Skeletal muscle cell (primary cell): ENCODE data around the gene TIAL1.
"Not testable (repeated sequence)": the region's sequence is repeated elsewhere in the genome, so short reads cannot be mapped to it uniquely, and the experiment has no call there.

Experiments used
- DNase-seq: peaks from one replicate; pipeline ENCODE4 v3.0.0-alpha.2; 2010; ENCODE audit warnings: low read depth
- H3K4me3 ChIP-seq: 2 replicates; pipeline ENCODE4 v1.5.1; 2011; ENCODE audit warnings: low read depth, mild to moderate bottlenecking, control low read depth, low read length, moderate library complexity

Gene TIAL1, protein sequence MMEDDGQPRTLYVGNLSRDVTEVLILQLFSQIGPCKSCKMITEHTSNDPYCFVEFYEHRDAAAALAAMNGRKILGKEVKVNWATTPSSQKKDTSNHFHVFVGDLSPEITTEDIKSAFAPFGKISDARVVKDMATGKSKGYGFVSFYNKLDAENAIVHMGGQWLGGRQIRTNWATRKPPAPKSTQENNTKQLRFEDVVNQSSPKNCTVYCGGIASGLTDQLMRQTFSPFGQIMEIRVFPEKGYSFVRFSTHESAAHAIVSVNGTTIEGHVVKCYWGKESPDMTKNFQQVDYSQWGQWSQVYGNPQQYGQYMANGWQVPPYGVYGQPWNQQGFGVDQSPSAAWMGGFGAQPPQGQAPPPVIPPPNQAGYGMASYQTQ

DNA sequence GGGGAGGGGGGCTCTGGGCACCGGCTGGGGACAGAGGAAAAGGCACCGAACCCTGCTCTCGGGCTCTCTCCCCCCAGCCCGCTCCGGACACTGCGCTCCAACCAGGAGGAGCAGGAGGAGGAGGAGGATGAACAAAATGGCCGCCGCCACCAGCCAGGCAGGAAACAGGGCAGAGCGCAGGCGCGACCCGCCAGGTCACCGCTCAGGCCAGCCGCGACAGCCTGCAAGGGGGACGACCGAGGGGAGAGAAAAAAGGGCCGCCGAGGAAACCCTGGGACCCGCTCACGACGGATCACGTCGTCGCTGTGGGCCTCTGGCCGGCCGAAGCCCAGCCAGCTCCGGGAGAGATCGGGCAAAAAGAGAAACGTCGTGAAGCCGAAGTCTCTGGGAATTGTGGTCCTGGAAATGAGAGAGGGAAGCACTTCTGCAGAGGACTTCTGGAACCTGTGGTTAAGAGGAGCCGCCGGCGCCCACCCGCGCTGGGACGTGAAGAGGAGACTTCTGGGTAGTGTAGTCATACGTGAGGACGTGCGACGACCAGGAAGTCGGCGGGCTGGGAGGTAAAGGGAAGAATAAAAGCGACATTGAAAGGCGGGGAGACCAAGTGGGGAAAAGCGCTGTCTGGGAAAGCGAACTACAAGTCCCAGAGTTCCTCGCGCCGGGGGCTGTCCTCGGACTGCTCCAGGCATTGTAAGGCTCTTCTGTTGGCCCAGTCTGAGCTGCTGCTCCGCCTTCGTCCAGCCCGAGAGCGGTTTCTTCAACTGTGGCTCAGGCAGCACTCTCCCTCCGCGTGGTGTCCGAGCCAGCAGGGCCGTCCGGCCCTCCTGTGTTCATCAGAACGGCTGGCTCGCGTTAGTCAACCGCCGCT is at the start of gene TIAL1:
Gene TIAL1, minus strand, starts transcription at position 428 of the 868 bp plus-strand sequence. CDS start 499 bp downstream, outside the sequence.
- peak within 1 kb of the TSS; percentile 98 for H3K4me3 ChIP-seq

DNA sequence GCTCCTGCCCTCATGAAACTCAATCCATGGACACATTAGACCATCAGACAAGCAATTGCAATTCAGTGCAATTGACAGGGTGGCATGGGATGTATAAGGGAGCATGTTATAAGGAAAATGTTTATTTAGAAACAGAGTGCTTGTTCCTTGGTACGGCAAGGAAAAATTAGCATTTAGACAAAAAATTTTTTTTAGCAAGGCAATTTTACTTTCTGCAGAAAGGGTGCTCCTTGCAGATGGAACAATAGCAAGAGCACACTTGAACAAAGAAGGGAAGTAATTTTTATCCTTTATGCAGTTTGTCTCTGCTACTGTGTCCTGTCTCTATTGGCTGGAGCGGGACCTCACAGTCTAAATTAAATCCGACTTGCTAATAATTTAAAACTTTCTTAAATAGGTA is 48.2 kb upstream of the TIAL1 start:
- no peak for DNase-seq

More for the DNA sequence above, at the start of gene TIAL1:
- peak; percentile 99 for DNase-seq

DNA sequence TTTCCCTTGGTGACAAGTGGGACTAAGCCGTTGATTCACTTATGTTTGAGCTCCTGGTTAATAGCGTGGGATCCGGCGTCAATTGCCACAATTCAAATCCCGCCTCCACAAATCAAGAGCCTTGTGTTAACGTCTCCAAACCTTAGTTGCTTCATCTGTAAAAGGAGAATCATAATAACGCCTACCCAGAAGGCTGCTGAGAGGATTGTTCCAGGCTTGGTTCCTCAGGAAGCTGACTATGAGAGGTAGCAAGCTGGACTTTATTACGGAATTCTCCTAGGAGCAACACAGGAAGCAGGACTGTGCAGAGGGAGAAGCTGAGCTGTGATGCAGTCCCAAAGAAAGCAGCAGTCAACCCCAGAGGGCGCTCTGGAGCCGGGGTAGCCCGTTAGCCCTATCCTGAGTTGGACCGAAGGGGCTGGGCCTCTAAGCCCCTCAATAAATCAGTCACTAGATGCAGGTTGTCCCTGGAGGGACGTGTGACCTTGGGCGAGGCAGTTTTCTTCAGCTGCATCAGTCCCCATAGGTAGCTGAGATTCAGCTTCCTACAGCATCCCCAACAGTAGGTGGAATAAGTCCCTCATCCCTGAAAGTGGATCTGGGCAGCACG is 47.5 kb upstream of the TIAL1 start:
- no peak overlapping the region for H3K4me3 ChIP-seq
- no peak for DNase-seq

More for the DNA sequence above, 48.2 kb upstream of the TIAL1 start:
- no peak overlapping the region for H3K4me3 ChIP-seq

DNA sequence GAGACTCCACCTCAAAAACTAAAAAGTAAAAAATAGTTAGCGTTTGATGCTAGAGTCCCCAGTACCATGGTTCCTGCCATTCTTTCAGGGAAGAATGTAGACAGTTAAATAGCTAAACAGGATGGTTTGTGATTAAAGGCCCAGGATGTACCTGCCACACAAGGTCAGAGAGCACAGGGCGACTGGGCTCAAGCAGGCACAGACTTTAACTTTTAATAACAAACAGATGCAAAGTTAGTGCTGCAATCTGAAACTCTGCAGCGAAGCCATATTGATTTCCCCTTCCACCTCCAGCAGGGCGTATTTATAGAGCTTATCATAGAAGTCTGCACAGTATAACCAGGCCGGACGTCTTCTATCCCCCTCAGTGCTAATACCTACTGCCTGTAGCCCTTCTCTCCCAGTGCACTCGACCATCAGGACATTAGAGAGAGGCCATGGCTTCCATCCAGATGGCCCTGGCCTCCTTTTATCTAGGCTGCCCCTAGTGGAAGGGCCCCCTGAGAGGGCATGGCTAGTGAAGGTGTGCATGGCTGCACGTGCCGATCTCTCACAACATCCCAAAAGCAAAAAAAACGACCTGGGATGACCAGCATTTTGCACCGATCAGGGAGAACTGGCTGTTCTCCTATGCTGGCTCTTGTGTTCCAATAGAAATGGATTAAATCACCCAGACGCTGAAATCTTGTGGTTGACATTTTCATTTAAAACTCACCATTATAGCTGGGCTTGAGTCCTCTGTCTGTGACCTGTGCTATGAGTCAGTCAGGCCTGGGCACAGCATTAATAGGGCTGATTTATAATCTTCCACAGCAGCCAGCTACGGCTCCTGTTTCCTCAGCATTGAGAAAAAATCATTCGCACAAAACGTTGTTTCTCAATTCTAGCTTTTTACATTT is 46.8 kb upstream of the TIAL1 start:
- H3K4me3 ChIP-seq = no peak overlapping the region
- peak; percentile 75 for DNase-seq

DNA sequence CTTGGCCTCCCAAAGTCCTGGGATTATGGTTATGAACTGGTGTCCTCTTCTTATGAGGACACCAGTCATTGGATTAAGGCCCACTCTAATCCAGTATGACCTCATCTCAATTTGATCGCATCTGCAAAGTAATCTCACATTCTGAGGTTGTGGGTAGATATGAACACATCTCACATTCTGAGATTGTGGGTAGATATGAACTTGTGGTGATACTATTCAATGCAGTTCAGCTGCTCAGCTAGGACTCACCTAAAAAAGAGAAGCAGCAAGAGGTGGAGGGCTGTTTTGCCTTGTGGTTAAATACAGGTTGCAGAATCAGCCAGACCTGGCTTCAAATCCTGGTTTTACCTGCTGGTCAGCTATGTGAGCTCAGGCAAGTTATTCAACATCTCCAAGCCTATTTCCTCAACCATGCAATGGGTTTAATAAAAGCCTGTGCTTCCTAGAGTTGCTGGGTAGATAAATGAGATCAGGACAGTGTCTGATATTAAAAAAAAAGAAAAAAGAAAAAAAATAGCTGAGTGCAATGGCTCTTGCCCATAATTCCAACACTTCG is 45.9 kb upstream of the TIAL1 start:
- no peak for DNase-seq
- H3K4me3 ChIP-seq = no peak overlapping the region

DNA sequence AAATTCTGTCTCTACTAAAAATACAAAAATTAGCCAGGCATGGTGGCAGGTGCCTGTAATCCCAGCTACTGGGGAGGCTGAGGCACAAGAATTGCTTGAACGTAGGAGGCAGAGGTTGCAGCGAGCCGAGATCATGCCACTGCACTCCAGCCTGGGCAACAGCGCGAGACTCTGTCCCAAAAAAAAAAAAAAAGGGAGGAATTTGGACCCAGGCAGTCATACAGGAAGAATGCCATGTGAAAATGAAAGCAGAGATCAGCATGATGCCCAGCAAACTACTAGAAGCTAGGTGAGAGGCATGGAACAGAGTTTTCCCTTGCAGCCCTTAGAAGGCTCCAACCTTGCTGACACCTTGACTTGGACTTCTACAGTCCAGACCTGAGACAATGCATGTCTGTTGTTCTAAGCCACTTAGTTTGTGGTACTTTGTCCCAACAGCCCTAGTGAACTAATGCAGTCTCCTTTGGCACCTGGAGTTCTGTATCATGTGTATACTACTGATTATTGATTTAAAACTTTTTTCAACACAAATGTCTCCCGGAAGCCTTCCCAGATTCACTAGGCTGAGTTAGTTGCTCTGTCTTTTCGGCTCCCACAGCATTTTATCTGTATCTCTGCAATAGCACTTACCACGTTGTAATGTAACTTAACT is 44.2 kb upstream of the TIAL1 start:
- DNase-seq = no peak
- no peak overlapping the region for H3K4me3 ChIP-seq

DNA sequence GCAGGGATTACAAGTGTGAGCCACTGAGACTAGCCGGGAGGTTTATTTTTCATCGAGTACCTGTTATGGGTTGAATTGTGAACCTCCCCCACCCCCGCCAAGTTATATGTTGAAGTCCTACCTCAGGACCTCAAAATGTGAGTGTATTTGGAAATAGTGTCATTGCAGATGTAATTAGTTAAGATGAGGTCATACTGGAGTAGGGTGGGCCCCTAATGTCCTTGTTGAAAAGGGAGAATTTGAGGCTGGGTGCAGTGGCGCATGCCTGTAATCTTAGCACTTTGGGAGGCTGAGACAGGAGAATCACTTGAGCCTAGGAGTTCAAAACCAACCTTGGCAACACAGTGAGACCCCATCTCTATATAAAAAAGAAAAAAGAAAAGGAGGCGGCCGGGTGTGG is 43.6 kb upstream of the TIAL1 start:
- no peak overlapping the region for H3K4me3 ChIP-seq
- DNase-seq = no peak

DNA sequence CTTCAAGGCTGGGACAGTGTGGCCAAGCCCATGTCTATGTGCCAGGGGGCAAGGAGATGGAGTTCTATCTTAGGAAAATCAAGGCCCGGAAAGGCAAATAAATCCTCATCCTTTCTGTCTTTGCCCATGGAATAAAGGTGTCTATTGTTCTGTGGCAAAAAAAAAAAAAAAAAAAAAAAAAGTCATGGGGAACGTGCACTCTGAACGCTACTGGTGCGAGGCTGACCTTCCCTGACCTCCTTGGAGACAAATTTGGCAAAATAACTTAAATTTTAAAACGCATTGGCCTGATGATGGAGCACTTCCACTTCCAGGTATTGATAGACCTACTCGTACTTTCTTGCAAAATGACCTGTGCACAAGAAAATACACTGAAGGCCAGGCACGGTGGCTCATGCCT is 42.2 kb upstream of the TIAL1 start:
- no peak for DNase-seq
- no peak overlapping the region for H3K4me3 ChIP-seq

DNA sequence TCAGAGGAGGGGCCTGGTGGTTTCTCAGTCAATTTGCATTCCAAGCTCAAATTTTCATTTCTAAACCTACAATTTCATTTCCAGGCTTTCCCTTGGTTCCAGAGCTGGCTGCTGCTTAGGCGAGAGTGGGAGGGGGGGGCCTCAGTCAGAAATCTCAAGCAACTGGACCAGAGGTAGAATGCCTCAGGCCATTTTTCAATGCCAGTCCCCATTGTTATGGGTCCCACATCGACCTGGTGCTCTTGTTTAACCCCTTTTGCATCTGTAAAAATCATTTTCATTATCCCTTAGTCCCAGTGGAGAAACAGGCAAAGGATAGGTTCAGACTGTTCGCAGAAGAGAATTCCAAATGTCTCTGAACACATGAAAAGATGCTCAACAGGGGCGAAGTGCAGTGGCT is 40.9 kb upstream of the TIAL1 start:
- no peak for DNase-seq
- H3K4me3 ChIP-seq = no peak overlapping the region

DNA sequence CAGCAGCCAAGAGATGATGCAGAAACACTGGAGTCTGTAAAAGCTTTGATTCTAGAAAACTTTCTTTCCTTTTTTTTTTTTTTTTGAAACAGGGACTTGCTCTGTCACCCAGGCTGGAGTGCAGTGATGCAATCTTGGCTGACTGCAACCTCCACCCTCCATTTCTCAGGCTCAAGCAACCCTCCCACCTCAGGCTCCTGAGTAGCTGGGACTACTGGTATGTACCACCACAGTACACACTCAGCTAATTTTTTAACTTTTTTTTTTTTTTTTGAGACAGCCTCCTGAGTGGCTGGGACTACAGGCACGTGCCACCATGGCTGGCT is 37.4 kb upstream of the TIAL1 start:
- DNase-seq = no peak
- H3K4me3 ChIP-seq = no peak overlapping the region

DNA sequence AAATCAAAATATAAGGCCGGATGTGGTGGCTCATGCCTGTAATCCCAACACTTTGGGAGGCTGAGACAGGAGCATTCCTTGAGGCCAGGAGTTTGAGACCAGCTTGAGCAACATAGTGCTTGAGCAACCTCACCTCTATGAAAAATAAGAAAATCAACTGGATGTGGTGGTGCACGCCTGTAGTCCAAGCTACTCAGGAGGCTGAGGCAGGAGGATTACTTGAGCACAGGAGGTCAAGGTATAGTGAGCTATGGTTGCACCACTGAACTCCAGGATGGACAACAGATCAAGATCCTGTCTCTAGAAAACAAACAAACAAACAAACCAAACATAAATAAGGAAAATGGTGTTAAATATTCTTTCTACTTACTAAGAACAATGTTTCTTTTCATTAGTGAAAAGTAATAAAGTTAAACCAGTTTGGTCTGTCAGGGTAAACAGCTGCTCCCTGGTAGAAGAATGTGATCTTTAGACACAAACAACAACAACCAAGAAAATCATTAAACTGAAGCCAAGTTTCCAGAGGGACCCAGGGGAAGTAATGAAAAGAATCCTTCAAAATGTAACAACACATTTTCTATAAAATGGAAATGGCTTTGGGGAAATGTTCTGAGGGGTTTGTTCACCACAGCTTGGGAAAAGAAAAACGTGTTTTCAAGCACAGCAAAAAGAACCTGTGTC is 36.9 kb upstream of the TIAL1 start:
- no peak overlapping the region for H3K4me3 ChIP-seq

DNA sequence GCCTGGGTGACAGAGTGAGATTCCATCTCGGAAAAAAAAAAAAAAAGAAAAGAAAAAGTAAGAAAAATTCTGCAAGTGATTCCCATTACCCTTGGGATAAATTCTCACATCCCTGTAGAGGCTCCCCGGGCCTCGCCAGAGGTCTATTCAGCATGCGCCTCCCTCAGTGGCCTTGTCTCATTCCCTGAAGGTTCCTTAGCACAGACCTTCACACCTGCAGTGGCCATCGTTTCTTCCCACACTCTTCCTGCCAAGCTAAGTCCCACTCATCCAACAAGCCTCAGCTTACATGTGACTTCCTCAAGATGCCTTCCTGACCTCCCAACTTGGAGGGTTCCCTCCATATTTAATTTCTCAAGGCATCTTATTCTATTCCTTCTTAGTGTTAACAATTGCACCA is 33.5 kb upstream of the TIAL1 start:
- no peak overlapping the region for H3K4me3 ChIP-seq
- no peak for DNase-seq

More for the DNA sequence above, 36.9 kb upstream of the TIAL1 start:
- no peak for DNase-seq

DNA sequence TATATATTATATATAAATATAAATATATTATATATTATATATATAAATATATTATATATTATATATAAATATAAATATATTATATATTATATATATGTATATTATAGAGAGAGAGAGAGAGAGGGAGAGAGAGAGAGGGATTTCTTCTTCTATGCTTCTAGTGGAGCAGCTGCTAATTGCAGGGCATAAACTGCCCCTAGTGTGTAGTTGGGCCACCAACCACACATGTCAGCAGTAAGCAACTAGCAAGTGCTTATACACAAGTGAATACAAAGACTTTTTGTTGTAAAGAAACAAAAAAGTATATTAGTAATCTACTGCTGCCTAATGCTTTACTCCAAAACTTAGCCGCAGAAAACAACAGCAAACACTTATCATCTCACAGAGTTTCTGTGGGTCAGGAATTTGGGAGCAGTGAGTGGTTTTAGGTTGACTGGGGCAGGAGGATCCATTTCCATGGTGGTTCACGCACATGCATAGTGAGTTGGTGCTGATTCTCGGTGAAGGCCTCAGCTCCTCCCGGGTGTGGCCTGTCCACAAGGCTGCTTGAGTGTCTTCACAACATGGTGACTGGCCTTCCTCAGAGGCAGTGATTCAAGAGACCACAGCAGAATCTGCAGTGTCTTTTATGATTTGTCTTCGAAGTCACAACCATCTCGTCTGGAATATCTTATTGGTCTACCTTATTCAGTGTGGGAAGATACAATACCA is 29.0 kb upstream of the TIAL1 start:
- no peak overlapping the region for H3K4me3 ChIP-seq
- DNase-seq = no peak

DNA sequence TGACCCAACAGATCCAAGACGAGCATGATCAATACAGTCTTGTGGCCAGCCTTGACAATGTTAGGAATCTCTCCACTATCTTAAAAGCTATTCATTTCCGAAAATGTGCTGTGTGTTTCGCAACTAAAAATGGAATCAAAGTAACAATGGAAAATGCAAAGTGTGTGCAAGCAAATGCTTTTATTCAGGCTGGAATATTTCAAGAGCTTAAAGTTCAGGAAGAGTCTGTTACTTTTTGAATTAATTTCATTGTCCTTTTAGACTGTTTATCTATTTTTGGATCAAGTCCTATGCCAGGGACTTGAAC is 24.3 kb upstream of the TIAL1 start:
- DNase-seq = no peak
- no peak overlapping the region for H3K4me3 ChIP-seq

DNA sequence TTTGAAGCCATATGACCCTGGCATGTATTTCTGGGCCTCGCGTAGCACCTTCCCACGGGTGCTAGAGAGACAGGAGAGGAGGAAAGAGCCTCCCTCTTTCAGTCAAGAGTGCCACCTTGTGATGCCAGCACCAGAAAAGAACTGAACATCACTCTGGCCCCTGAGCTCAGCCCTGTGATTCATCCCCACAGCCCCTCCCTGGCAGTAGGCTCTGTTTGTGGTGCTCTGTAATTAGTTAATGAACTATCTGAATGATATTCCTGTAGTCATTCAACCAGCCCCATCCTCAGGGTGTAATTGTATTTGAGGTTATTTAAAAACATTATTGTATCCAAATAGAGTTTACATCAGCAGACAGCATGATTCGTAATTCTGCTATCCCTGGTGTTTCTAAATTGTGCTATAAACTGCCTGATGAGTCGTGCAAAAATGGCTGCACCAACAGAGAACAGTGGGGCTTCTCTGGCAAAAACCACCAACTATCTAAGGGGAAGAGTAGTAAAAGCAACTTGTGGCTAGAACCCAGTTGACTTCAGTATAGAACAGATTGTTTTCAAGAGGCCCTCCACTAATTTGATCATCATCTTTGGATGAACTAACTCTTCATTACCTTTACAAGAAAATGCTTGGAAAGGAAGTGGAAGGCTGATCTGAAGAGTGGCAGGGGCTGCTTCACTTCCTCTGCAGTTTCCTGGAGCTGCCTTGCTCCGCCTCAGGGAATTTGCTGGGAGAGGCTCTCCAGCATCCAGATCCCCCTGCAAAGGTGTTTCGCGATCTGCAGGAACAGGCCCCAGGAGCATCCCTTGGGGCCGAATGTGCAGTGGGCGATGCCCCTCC is 23.7 kb upstream of the TIAL1 start:
- no peak overlapping the region for H3K4me3 ChIP-seq
- no peak for DNase-seq

DNA sequence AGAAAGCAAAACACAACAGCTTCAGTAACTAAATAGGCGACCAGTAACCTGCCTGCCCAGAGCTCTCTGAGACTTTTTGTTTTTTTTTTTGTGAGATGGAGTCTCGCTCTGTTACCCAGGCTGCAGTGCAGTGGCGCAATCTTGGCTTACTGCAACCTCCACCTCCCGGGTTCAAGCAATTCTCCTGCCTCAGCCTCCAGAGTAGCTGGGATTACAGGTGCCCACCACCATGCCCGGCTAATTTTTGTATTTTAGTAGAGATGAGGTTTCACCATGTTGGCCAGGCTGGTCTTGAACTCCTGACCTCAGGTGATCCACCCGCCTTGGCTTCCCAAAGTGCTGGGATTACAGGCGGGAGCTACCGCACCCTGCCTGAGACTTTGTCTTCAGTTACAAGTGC is 23.0 kb upstream of the TIAL1 start:
- H3K4me3 ChIP-seq, DNase-seq: not testable (repeated sequence)

DNA sequence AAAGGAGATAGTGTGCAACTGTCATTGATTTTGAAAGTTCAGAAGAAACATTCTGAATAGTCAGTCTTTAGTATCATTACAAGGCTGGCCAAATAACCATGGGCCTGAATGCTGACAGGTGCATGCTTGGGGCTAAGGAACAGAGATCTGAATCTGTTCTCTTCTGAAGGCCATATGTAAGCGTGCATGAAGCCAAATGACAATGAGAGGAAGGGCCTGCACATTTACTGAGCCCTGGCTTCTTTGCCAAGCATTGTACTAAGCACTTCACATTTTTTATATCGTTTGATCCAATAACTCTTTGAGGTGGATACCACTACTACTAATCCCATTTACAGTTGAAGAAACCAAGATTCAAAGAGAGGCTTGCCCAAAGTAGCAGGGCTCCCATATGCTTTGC is 22.5 kb upstream of the TIAL1 start:
- H3K4me3 ChIP-seq = no peak overlapping the region
- DNase-seq = no peak
